GM19463 (cell line): ENCODE results near the gene KRTAP12-1.

ENCODE experiments used
- ATAC-seq: cut with Tn5 transposase; IDR thresholded peaks from one replicate; pipeline ENCODE4 v1.9.1; 2021; ENCODE audit warnings: mild to moderate bottlenecking, moderate library complexity; ENCODE audit not compliant: unreplicated experiment

KRTAP12-1 gene

GRCh38 chr21:44681861-44682579 lies at the start of gene KRTAP12-1:
KRTAP12-1 (minus strand) TSS chr21:44682163; CDS start chr21:44682123, 40 bp downstream.
- no peak for ATAC-seq

- ATAC-seq = no peak
Observed at GRCh38 chr21:44730951-44731579, 49.1 kb upstream of the KRTAP12-1 start.

- ATAC-seq = no peak
Observed at GRCh38 chr21:44730028-44730395, 48.0 kb upstream of the KRTAP12-1 start.

GRCh38 chr21:44729336-44730027 lies 47.5 kb upstream of the KRTAP12-1 start:
- no peak for ATAC-seq

- ATAC-seq = no peak
Observed at GRCh38 chr21:44728716-44729115, 46.8 kb upstream of the KRTAP12-1 start.

GRCh38 chr21:44727757-44728156 lies 45.8 kb upstream of the KRTAP12-1 start:
- no peak for ATAC-seq

GRCh38 chr21:44727321-44727720 lies 45.4 kb upstream of the KRTAP12-1 start:
- no peak for ATAC-seq

GRCh38 chr21:44726826-44727225 lies 44.9 kb upstream of the KRTAP12-1 start:
- ATAC-seq = no peak

GRCh38 chr21:44724926-44725325 lies 43.0 kb upstream of the KRTAP12-1 start:
- no peak for ATAC-seq

GRCh38 chr21:44724196-44724595 lies 42.2 kb upstream of the KRTAP12-1 start:
- ATAC-seq = no peak

GRCh38 chr21:44723177-44724131 lies 41.5 kb upstream of the KRTAP12-1 start:
- ATAC-seq = no peak

- ATAC-seq = no peak
Observed at GRCh38 chr21:44722731-44723130, 40.8 kb upstream of the KRTAP12-1 start.

- ATAC-seq = no peak
Observed at GRCh38 chr21:44720170-44720569, 38.2 kb upstream of the KRTAP12-1 start.

GRCh38 chr21:44718571-44718970 lies 36.6 kb upstream of the KRTAP12-1 start:
- ATAC-seq = no peak

GRCh38 chr21:44718093-44718492 lies 36.1 kb upstream of the KRTAP12-1 start:
- no peak for ATAC-seq

GRCh38 chr21:44716984-44717383 lies 35.0 kb upstream of the KRTAP12-1 start:
- ATAC-seq = no peak

- no peak for ATAC-seq
Observed at GRCh38 chr21:44714905-44715304, 32.9 kb upstream of the KRTAP12-1 start.

GRCh38 chr21:44713846-44714245 lies 31.9 kb upstream of the KRTAP12-1 start:
- ATAC-seq = no peak

GRCh38 chr21:44713130-44713529 lies 31.2 kb upstream of the KRTAP12-1 start:
- ATAC-seq = no peak

- ATAC-seq = no peak
Observed at GRCh38 chr21:44712203-44713028, 30.5 kb upstream of the KRTAP12-1 start.
